B cell (primary cell): ENCODE results near the gene PUM2. TPM values are rescaled to one million over a fixed set of nuclear protein-coding genes. Genes with fewer than 3 reads are reported as not detected.

Experiments used
- ATAC-seq: fragments of 200-7000 bp; cut with Tn5 transposase; one replicate; pipeline ENCODE4 v1.10.0; 2021; ENCODE audit warnings: low read depth, mild to moderate bottlenecking, moderate number of reproducible peaks, moderate library complexity
- CTCF ChIA-PET: fragments of 350-600 bp; sonication (Branson Sonifier 250); formaldehyde crosslinking; loops from one replicate; lab custom pipeline; 2021; ENCODE audit warnings: antibody characterized with exemption, inconsistent platforms; lab: Charles Lee
- POLR2A ChIA-PET: fragments of 350-600 bp; sonication (Branson Sonifier 250); formaldehyde crosslinking; loops from one replicate; lab custom pipeline; 2021; ENCODE audit warnings: antibody characterized with exemption; lab: Charles Lee
- DNase-seq: peaks from one replicate; pipeline ENCODE4 v3.0.0; 2013
- H2AFZ ChIP-seq: 2 replicates; pipeline ENCODE4 v1.6.1; 2012; ENCODE audit warnings: mild to moderate bottlenecking, low read depth, low read length; ENCODE audit not compliant: insufficient read depth, poor library complexity, severe bottlenecking
- H3K27ac ChIP-seq, 2 donors: 1 replicate in 1 of 2; 2 replicates in 1 of 2; pipeline ENCODE4 v1.5.1; 2012 to 2013; ENCODE audit warnings: low read length in 2 of 2, mild to moderate bottlenecking in 2 of 2, moderate library complexity in 1 of 2
- H3K27me3 ChIP-seq, 4 experiments: fragments of 200-600 bp in 1 of 4; sonication (generic) in 1 of 4; replicated peaks in 1 of 4; 1 replicate in 2 of 4; 2 replicates in 2 of 4; pipeline versions ENCODE4 v1.6.1 to v1.7.0; 2013 to 2016; ENCODE audit warnings: low read length in 3 of 4, mild to moderate bottlenecking in 2 of 4, mixed read lengths in 1 of 4, moderate library complexity in 1 of 4; ENCODE audit not compliant: insufficient read depth in 4 of 4, control insufficient read depth in 3 of 4; ENCODE audit errors: control extremely low read depth in 1 of 4
- H3K36me3 ChIP-seq, 2 experiments: replicated peaks in 1 of 2; 1 replicate in 1 of 2; 2 replicates in 1 of 2; pipeline versions ENCODE4 v1.6.1 to v1.7.1; 2013; ENCODE audit warnings: low read length in 1 of 2; ENCODE audit not compliant: insufficient read depth in 2 of 2, control insufficient read depth in 1 of 2; ENCODE audit errors: control extremely low read depth in 1 of 2, extremely low read depth in 1 of 2
- H3K4me1 ChIP-seq, 2 donors: fragments of 200-600 bp in 1 of 2; sonication (generic) in 1 of 2; 1 replicate in 1 of 2; 2 replicates in 1 of 2; pipeline versions ENCODE4 v1.5.1 to v1.6.1; 2013 to 2017; ENCODE audit warnings: low read length in 2 of 2; ENCODE audit not compliant: control insufficient read depth in 2 of 2, insufficient read depth in 2 of 2
- H3K4me2 ChIP-seq: replicated peaks from 2 replicates; pipeline ENCODE3; 2012; ENCODE audit warnings: mild to moderate bottlenecking, low read depth, low read length; ENCODE audit not compliant: poor library complexity, severe bottlenecking
- H3K4me3 ChIP-seq, 5 experiments: fragments of 200-600 bp in 1 of 5; sonication (generic) in 1 of 5; 1 replicate in 3 of 5; 2 replicates in 2 of 5; pipeline versions ENCODE4 v1.5.1 to v1.7.0; 2011 to 2016; ENCODE audit warnings: low read length in 4 of 5, mild to moderate bottlenecking in 4 of 5, low read depth in 2 of 5, control low read depth in 1 of 5, moderate library complexity in 1 of 5; ENCODE audit not compliant: insufficient read depth in 1 of 5; ENCODE audit errors: control extremely low read depth in 1 of 5, extremely low read depth in 1 of 5
- H3K79me2 ChIP-seq: fragments of 200-600 bp; sonication (generic); one replicate; pipeline ENCODE4 v1.6.0; 2016; ENCODE audit warnings: low read length; ENCODE audit not compliant: control insufficient read depth, insufficient read depth
- H3K9ac ChIP-seq: fragments of 200-600 bp; sonication (generic); 2 replicates; pipeline ENCODE4 v1.6.1; 2017; ENCODE audit warnings: mild to moderate bottlenecking, low read length, moderate library complexity
- H3K9me3 ChIP-seq, 3 donors: one replicate each; pipeline versions ENCODE4 v1.6.1 to v1.7.1; 2013; ENCODE audit warnings: low read length in 2 of 3; ENCODE audit not compliant: control insufficient read depth in 2 of 3, insufficient read depth in 1 of 3; ENCODE audit errors: control extremely low read depth in 1 of 3
- H4K20me1 ChIP-seq: 2 replicates; pipeline ENCODE4 v1.6.0; 2012; ENCODE audit warnings: mild to moderate bottlenecking, low read length; ENCODE audit not compliant: insufficient read depth, control insufficient read depth, poor library complexity, severe bottlenecking
- H3K27ac Mint-ChIP-seq: one replicate; pipeline ENCODE4 v1.8.0; 2021; ENCODE audit warnings: mixed read lengths
- H3K27me3 Mint-ChIP-seq: one replicate; pipeline ENCODE4 v1.8.0; 2021; ENCODE audit warnings: mixed read lengths
- H3K4me1 Mint-ChIP-seq: one replicate; pipeline ENCODE4 v1.8.0; 2021; ENCODE audit warnings: mixed read lengths
- H3K4me3 Mint-ChIP-seq: one replicate; pipeline ENCODE4 v1.8.0; 2021; ENCODE audit warnings: mixed read lengths
- H3K9me3 Mint-ChIP-seq: one replicate; pipeline ENCODE4 v1.8.0; 2022; ENCODE audit warnings: mixed read lengths; ENCODE audit not compliant: insufficient read depth
- CTCF ChIP-seq: fragments of 200-600 bp; IDR thresholded peaks from one replicate; pipeline ENCODE4 v1.8.0; 2022; ENCODE audit warnings: antibody characterized with exemption, mild to moderate bottlenecking
- EZH2 ChIP-seq: IDR thresholded peaks from 2 replicates; pipeline ENCODE4 v1.6.1; 2012; ENCODE audit warnings: borderline replicate concordance, low read depth, mild to moderate bottlenecking, moderate library complexity, low read length; ENCODE audit not compliant: insufficient read depth, poor library complexity, severe bottlenecking
- WGBS: methylation state at CpG from one replicate; pipeline ENCODE4 v1.1.5; 2013; ENCODE audit warnings: missing lambda C conversion rate; ENCODE audit not compliant: insufficient coverage; 5-methylcytosine and 5-hydroxymethylcytosine counted together
- intact Hi-C: fragments of 100-400 bp; cut with micrococcal nuclease; formaldehyde crosslinking; loops from one replicate; pipeline ENCODE4 v1.10.0; 2022
- polyA plus RNA-seq: library from polyadenylated mRNA; depleted of rRNA; stranded (reverse); fragments of >200 nt; gene quantifications from 2 replicates; pipeline ENCODE4 v1.2.3, GENCODE V29; 2012
- total RNA-seq, 2 donors: library from RNA; stranded (reverse); fragments of 120-200 nt in 1 of 2; gene quantifications; 1 replicate in 1 of 2; 2 replicates in 1 of 2; pipeline versions ENCODE4 v1.2.3 to v1.2.4, GENCODE V29; 2013 to 2022

Gene PUM2
- total and polyA plus RNA-seq, 2 donors (not counting 1 experiment from before 2014, with no cell fraction given), result 21.1 to 151 TPM

- ATAC-seq (no peak), DNase-seq (no peak)
- Histone ChIP-seq H3K36me3 (no peaks in the 10 kb centered on the region), H3K9me3 (no peaks in the 10 kb centered on the region), H3K4me2 (no peak overlapping the region), H3K9ac (no peak overlapping the region), H2AFZ (no peak overlapping the region), H3K4me1 (no peaks in the 10 kb centered on the region), H3K27me3 (peaks cover 0 to 2% (median 0%) of the 10 kb centered on the region in 4 experiments), H4K20me1 (no peaks in the 10 kb centered on the region), H3K79me2 (no peaks in the 10 kb centered on the region), H3K4me3 (no peak overlapping the region), H3K27ac (no peak overlapping the region)
- TF ChIP-seq EZH2 (no peak), CTCF (no peak)
- no peak overlapping the region for H3K27ac Mint-ChIP-seq
- H3K27me3 Mint-ChIP-seq, result peaks cover 4% of the 10 kb centered on the region
- ChIA-PET POLR2A (no interaction called here), CTCF (no interaction called here)
- no peak overlapping the region for H3K4me3 Mint-ChIP-seq
- no peaks in the 10 kb centered on the region for H3K9me3 Mint-ChIP-seq
- intact Hi-C loops, result no loop called here
- no peaks in the 10 kb centered on the region for H3K4me1 Mint-ChIP-seq
- 71% methylated on average over 8 of the region's 9 CpGs for WGBS
Measured at GRCh38 chr2:20213651-20214565, 136.7 kb downstream of the PUM2 start.

GRCh38 chr2:20212871-20213503, 137.7 kb downstream of the PUM2 start:
- H4K20me1 ChIP-seq, result no peaks in the 10 kb centered on the region
- no peak overlapping the region for H3K4me2 ChIP-seq
- H3K4me3 ChIP-seq, result no peak overlapping the region
- no peaks in the 10 kb centered on the region for H3K79me2 ChIP-seq
- 90% methylated on average over 16 of the region's 16 CpGs for WGBS
- H3K9me3 ChIP-seq, result no peaks in the 10 kb centered on the region
- ChIA-PET CTCF (no interaction called here), POLR2A (no interaction called here)
- peaks cover 0 to 2% (median 0%) of the 10 kb centered on the region in 4 experiments for H3K27me3 ChIP-seq
- H2AFZ ChIP-seq, result no peak overlapping the region
- H3K36me3 ChIP-seq, result no peaks in the 10 kb centered on the region
- Mint-ChIP-seq H3K4me3 (no peak overlapping the region), H3K27me3 (no peaks in the 10 kb centered on the region), H3K27ac (no peak overlapping the region), H3K9me3 (no peaks in the 10 kb centered on the region), H3K4me1 (no peaks in the 10 kb centered on the region)
- H3K9ac ChIP-seq, result no peak overlapping the region
- no peaks in the 10 kb centered on the region for H3K4me1 ChIP-seq
- ATAC-seq (no peak), DNase-seq (no peak)
- no peak overlapping the region for H3K27ac ChIP-seq
- TF ChIP-seq CTCF, result no peak
- TF ChIP-seq EZH2, result no peak
- intact Hi-C loops, result no loop called here
